Fibroblast of lung (primary cell): ENCODE results near the gene FHOD3.

Experiments
- EZH2 ChIP-seq: IDR thresholded peaks from 2 replicates; pipeline ENCODE4 v1.5.1; 2012; ENCODE audit warnings: low read length, control low read depth, mild to moderate bottlenecking; ENCODE audit errors: missing control alignments
- TF ChIP-seq, protein P1 (sequence below), 2 donors: IDR thresholded peaks in 1 of 2; conservative IDR thresholded peaks in 1 of 2; 1 replicate in 1 of 2; 2 replicates in 1 of 2; pipeline ENCODE4 v1.5.1; 2011 to 2012; ENCODE audit warnings: low read length in 2 of 2, control low read depth in 1 of 2, inconsistent platforms in 1 of 2, low read depth in 1 of 2, mild to moderate bottlenecking in 1 of 2

DNA sequence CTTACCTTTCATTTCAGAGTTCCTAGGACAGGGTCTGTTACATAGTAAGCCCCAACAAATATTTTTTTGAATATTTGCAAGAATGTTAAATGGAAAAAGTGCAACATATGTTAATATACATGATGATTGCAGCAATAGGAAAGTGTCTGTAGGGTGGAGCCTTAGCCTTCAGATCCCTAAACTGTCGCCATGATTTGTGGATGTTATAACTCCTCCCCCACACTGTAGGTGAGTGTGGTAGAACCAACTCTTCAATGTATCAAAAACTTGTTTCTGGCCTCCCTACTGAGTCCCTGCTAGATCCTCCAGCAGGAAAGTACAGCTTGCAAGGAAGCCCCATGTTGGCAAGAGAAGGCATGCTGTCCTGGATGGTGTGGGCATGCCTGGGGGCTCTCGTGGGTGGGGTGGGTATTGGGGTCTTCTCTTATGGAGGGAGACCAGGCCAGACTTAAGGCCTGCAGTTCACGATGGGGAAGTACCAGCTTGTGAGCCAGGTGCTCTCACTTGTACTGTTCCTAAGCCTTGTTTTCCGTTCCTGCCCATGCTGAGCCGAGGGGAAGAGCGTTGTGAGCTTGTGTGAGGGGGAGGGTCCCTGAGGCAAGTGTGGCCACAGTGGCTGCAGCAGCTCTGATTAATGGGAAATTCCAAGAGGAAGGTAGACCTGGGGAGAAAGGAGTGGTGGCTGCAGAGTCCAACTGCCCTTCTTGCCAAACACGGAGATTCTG, 11.4 kb downstream of the FHOD3 start:
- TF ChIP-seq, protein P1, sequence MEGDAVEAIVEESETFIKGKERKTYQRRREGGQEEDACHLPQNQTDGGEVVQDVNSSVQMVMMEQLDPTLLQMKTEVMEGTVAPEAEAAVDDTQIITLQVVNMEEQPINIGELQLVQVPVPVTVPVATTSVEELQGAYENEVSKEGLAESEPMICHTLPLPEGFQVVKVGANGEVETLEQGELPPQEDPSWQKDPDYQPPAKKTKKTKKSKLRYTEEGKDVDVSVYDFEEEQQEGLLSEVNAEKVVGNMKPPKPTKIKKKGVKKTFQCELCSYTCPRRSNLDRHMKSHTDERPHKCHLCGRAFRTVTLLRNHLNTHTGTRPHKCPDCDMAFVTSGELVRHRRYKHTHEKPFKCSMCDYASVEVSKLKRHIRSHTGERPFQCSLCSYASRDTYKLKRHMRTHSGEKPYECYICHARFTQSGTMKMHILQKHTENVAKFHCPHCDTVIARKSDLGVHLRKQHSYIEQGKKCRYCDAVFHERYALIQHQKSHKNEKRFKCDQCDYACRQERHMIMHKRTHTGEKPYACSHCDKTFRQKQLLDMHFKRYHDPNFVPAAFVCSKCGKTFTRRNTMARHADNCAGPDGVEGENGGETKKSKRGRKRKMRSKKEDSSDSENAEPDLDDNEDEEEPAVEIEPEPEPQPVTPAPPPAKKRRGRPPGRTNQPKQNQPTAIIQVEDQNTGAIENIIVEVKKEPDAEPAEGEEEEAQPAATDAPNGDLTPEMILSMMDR (conservative IDR thresholded peaks at IDR 0.05 in 1 of 2, IDR thresholded peaks at IDR 0.05 in 1 of 2; ENCODE audit: low read depth in 1 of 2, low read length in 2 of 2) = no peak
- no peak for TF ChIP-seq EZH2
